HepG2 (cell line): Measurements from ENCODE around the gene FAM184B. TPM values are rescaled to one million over a fixed set of nuclear protein-coding genes. Genes with fewer than 3 reads are reported as not detected.

Experiments used
- ATAC-seq: fragments of 200-7000 bp; cut with Tn5 transposase; 3 replicates; pipeline ENCODE4 v1.9.1; 2020; ENCODE audit warnings: mild to moderate bottlenecking, moderate library complexity
- BruUV-seq: library from RNA; stranded (reverse); fragments of 400-500 nt; replicated peaks from 2 replicates; lab custom pipeline; 2021; lab: Mats Ljungman, UMichigan
- CTCF ChIA-PET: fragments of 300-600 bp; formaldehyde crosslinking; extraction: SDS; loops from one replicate; lab custom pipeline; 2021; ENCODE audit warnings: low total read pairs, inconsistent platforms, low intra/inter-chr PET ratio; lab: Yijun Ruan, JAX
- POLR2A ChIA-PET: fragments of 350-600 bp; sonication (Branson Sonifier 250); formaldehyde crosslinking; loops from one replicate; lab custom pipeline; 2020; ENCODE audit warnings: antibody characterized with exemption, inconsistent platforms; lab: Yijun Ruan, JAX
- DNase-seq: peaks from one replicate; pipeline ENCODE4 v3.0.0-alpha.2; 2015; ENCODE audit warnings: low spot score
- FAIRE-seq: peaks from 3 replicates; lab custom pipeline; 2011; peaks lifted over from hg19 to GRCh38; lab: Jason Lieb, UNC
- H2AFZ ChIP-seq: one replicate; pipeline ENCODE4 v1.6.1; 2011; ENCODE audit warnings: low read length, inconsistent platforms
- H3K27ac ChIP-seq: fragments of 300-600 bp; 3 replicates; pipeline ENCODE4 v1.8.0; 2011; ENCODE audit warnings: mixed run types, mild to moderate bottlenecking, mixed read lengths, low read length, inconsistent platforms; ENCODE audit not compliant: insufficient read depth; ENCODE audit errors: extremely low read length
- H3K27me3 ChIP-seq, 2 experiments: fragments of 200-600 bp in 1 of 2; 2 replicates in 1 of 2; 3 replicates in 1 of 2; pipeline versions ENCODE4 v1.6.0 to v1.8.0; 2011; ENCODE audit warnings: low read length in 2 of 2, mild to moderate bottlenecking in 2 of 2, moderate library complexity in 2 of 2, inconsistent platforms in 1 of 2; ENCODE audit not compliant: insufficient read depth in 2 of 2, control insufficient read depth in 1 of 2
- H3K36me3 ChIP-seq, 2 experiments: fragments of 200-600 bp in 1 of 2; replicated peaks in 1 of 2; 2 replicates in 1 of 2; 3 replicates in 1 of 2; pipeline versions ENCODE4 v1.5.1 to v1.8.0; 2011; ENCODE audit warnings: low read length in 2 of 2, inconsistent platforms in 1 of 2; ENCODE audit not compliant: insufficient read depth in 2 of 2, control insufficient read depth in 1 of 2
- H3K4me1 ChIP-seq: 2 replicates; pipeline ENCODE4 v1.5.1; 2012; ENCODE audit warnings: low read length, inconsistent platforms; ENCODE audit not compliant: insufficient read depth
- H3K4me2 ChIP-seq: 2 replicates; pipeline ENCODE4 v1.6.0; 2011; ENCODE audit warnings: low read depth, low read length, inconsistent platforms
- H3K4me3 ChIP-seq, 3 experiments: fragments of 200-600 bp in 1 of 3; sonication (generic), shearing (Covaris generic) in 1 of 3; replicated peaks in 1 of 3; 2 replicates each; pipeline ENCODE4 v1.5.1; 2011 to 2016; ENCODE audit warnings: low read length in 3 of 3, inconsistent platforms in 2 of 3, low read depth in 2 of 3, mild to moderate bottlenecking in 2 of 3, control low read depth in 1 of 3, mixed read lengths in 1 of 3; ENCODE audit not compliant: insufficient read depth in 1 of 3
- H3K79me2 ChIP-seq: one replicate; pipeline ENCODE4 v1.6.1; 2011; ENCODE audit warnings: low read length, inconsistent platforms; ENCODE audit not compliant: insufficient read depth
- H3K9ac ChIP-seq: 2 replicates; pipeline ENCODE4 v1.6.0; 2011; ENCODE audit warnings: mild to moderate bottlenecking, low read depth, low read length, inconsistent platforms; ENCODE audit not compliant: insufficient read depth
- H3K9me3 ChIP-seq: 2 replicates; pipeline ENCODE4 v1.5.1; 2012; ENCODE audit warnings: mild to moderate bottlenecking, low read length
- H4K20me1 ChIP-seq: 2 replicates; pipeline ENCODE4 v1.6.0; 2011; ENCODE audit warnings: inconsistent platforms, mild to moderate bottlenecking, low read length, moderate library complexity; ENCODE audit not compliant: insufficient read depth
- EP300 ChIP-seq, 3 experiments: sonication (generic) in 1 of 3; formaldehyde crosslinking in 1 of 3; IDR thresholded peaks; 2 replicates each; pipeline versions ENCODE4 v1.5.1 to v1.6.1; 2011 to 2020; ENCODE audit warnings: low read depth in 2 of 3, low read length in 2 of 3, borderline replicate concordance in 1 of 3, improper control_type of control experiment in 1 of 3, mild to moderate bottlenecking in 1 of 3, missing genetic modification reagents in 1 of 3, moderate library complexity in 1 of 3
- HCFC1 ChIP-seq: fragments of 150-350 bp; IDR thresholded peaks from 2 replicates; pipeline ENCODE4 v1.6.1; 2014; ENCODE audit warnings: low read depth, low read length
- NFATC3 ChIP-seq: sonication (generic); formaldehyde crosslinking; IDR thresholded peaks from 2 replicates; pipeline ENCODE4 v1.5.1; 2020; ENCODE audit warnings: mild to moderate bottlenecking, missing genetic modification reagents
- PAF1 ChIP-seq: IDR thresholded peaks from 2 replicates; pipeline ENCODE4 v1.6.1; 2016; ENCODE audit warnings: missing genetic modification reagents, missing compliant biosample characterization
- PHF8 ChIP-seq: sonication (generic); formaldehyde crosslinking; IDR thresholded peaks from 2 replicates; pipeline ENCODE4 v1.5.0; 2020; ENCODE audit warnings: missing genetic modification reagents
- RXRB ChIP-seq: IDR thresholded peaks from 2 replicates; pipeline ENCODE4 v1.6.1; 2016; ENCODE audit warnings: borderline replicate concordance, missing genetic modification reagents, missing compliant biosample characterization
- SMYD3 ChIP-seq: sonication (generic); formaldehyde crosslinking; IDR thresholded peaks from 2 replicates; pipeline ENCODE4 v1.8.1; 2023; ENCODE audit warnings: mild to moderate bottlenecking, missing genetic modification reagents
- SP1 ChIP-seq, 2 experiments: fragments of 450-650 bp in 1 of 2; sonication (generic) in 1 of 2; formaldehyde crosslinking in 1 of 2; IDR thresholded peaks; 2 replicates each; pipeline versions ENCODE4 v1.4.0 to v1.6.1; 2016 to 2020; ENCODE audit warnings: missing genetic modification reagents in 1 of 2
- XRCC5 ChIP-seq: fragments of 200-400 bp; formaldehyde crosslinking; optimal IDR thresholded peaks from 2 replicates; pipeline ENCODE3; 2017; ENCODE audit warnings: mild to moderate bottlenecking, low read length
- ZNF17 ChIP-seq: sonication (generic); formaldehyde crosslinking; IDR thresholded peaks from 2 replicates; pipeline ENCODE4 v1.5.0; 2020; ENCODE audit warnings: mild to moderate bottlenecking, missing genetic modification reagents
- ZNF597 ChIP-seq: sonication (generic); formaldehyde crosslinking; IDR thresholded peaks from 2 replicates; pipeline ENCODE4 v1.5.0; 2020; ENCODE audit warnings: missing genetic modification reagents
- ZNF749 ChIP-seq: sonication (generic); formaldehyde crosslinking; IDR thresholded peaks from 2 replicates; pipeline ENCODE4 v1.8.0; 2022; ENCODE audit warnings: mild to moderate bottlenecking, missing genetic modification reagents, moderate library complexity, borderline replicate concordance
- WGBS: methylation state at CpG from one replicate; pipeline ENCODE4 v1.1.6; 2017; ENCODE audit warnings: low lambda C conversion rate; 5-methylcytosine and 5-hydroxymethylcytosine counted together
- in situ Hi-C: cut with HindIII; loops from 2 replicates; pipeline ENCODE4 v1.10.0; 2017; ENCODE audit warnings: low pct_unique_long_range_greater_than_20kb; ENCODE audit not compliant: extremely low pct_ligation_motif_present
- intact Hi-C: fragments of 100-400 bp; cut with micrococcal nuclease; formaldehyde crosslinking; loops from one replicate; pipeline ENCODE4 v1.10.0; 2022; ENCODE audit not compliant: unreplicated experiment
- polyA plus RNA-seq, 8 experiments: library from polyadenylated mRNA; depleted of rRNA in 3 of 8; stranded (reverse) in 7 of 8; unstranded in 1 of 8; fragments of >200 nt; fragmentation: Illumina TruSeq in 4 of 8; extraction: Trizol in 4 of 8; gene quantifications; 2 replicates each; pipeline versions ENCODE4 v1.2.1 to v1.2.3, GENCODE V29; 2011 to 2016; ENCODE audit warnings: low read depth in 4 of 8, missing spikeins in 1 of 8, mixed read lengths in 1 of 8; ENCODE audit not compliant: insufficient read depth in 1 of 8
- total RNA-seq, 5 experiments: library from RNA; depleted of rRNA; stranded (reverse); fragments of >200 nt; fragmentation: Illumina TruSeq; extraction: Trizol; gene quantifications; 2 replicates each; pipeline ENCODE4 v1.2.3, GENCODE V29; 2016; ENCODE audit warnings: low read depth in 1 of 5
- TF ChIP-seq, protein P1 (sequence below): sonication (generic); formaldehyde crosslinking; IDR thresholded peaks from 2 replicates; pipeline ENCODE4 v1.5.0; 2020; ENCODE audit warnings: mild to moderate bottlenecking, missing genetic modification reagents, moderate library complexity

FAM184B gene
- total and polyA plus RNA-seq, 2 of the 13 experiments (the other 11 are each of a cell fraction or from before 2014, with no cell fraction given) = not detected

GRCh38 chr4:17619416-17620105, 161.9 kb downstream of the FAM184B start (continued):
- TF ChIP-seq HCFC1 = no peak

DNA sequence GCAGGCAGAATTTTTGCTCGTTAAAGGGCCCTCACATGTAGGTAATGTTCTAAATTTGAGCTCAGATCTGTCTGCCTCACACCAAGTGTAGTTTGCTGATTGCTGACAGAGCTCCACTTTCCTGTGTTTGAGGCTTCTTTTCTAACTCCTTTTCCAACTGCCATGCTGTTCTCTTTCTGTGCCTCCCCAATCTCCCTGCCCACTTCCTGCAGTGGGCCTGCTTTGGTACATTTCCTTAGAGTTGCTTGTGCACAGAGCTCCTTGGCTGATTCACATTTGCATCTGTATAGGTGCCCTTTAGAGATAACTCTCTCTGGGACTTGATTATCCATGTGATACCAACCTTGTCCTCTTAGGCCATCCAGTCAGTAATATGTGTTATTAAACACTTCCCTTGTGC, 162.5 kb downstream of the FAM184B start:
- POLR2A ChIA-PET = no interaction called here
- no peak overlapping the region for H3K9ac ChIP-seq
- H3K27me3 ChIP-seq = no peaks in the 10 kb centered on the region; a peak in 1 of 5 replicates
- H3K4me2 ChIP-seq = no peak overlapping the region; the same call in 1 of the 2 replicates
- no peak overlapping the region for H3K27ac ChIP-seq
- H3K79me2 ChIP-seq = peaks cover 59% of the 10 kb centered on the region
- peaks cover 40% of the 10 kb centered on the region for H3K4me1 ChIP-seq
- no TSS peak for BruUV-seq
- ATAC-seq (no peak), DNase-seq (no peak), FAIRE-seq (no peak)
- CTCF ChIA-PET = no interaction called here
- peaks cover 19 to 63% of the 10 kb centered on the region in 2 experiments for H3K36me3 ChIP-seq
- TF ChIP-seq ZNF17 (CRISPR knock-in tag) = no peak
- TF ChIP-seq SMYD3 (CRISPR knock-in tag) = no peak
- TF ChIP-seq PHF8 (CRISPR knock-in tag) = no peak
- no peak for TF ChIP-seq XRCC5
- TF ChIP-seq SP1 (IDR thresholded peaks at IDR 0.05) = no peak
- no peak for TF ChIP-seq SP1 (CRISPR knock-in tag; IDR thresholded peaks at IDR 0.05)
- in situ Hi-C loops (no loop called here), intact Hi-C loops (no loop called here)
- WGBS = 0% methylated on average over 1 of the region's 1 CpG
- peaks cover 34% of the 10 kb centered on the region for H4K20me1 ChIP-seq
- no peaks in the 10 kb centered on the region for H3K9me3 ChIP-seq
- no peak overlapping the region for H3K4me3 ChIP-seq
- H2AFZ ChIP-seq = no peak overlapping the region

DNA sequence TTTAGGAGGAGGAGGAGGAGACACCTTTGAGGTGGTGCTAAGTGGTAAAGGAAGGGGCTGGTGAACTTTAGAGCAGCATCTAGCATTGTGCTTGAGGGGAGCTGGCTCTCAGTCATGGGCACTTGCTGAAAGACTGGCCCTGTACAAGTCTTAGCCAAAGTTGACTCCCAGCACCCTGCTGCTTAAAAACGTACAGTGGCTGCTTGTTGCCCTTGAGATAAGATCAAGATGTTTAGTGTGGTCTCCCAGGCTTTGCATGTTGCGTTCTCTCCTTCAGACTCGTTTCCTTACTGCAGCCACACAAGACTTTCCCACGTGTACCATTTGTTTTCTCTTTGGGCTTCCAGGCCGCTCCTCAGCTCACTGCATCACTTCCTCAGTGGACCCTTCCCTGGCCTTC, 165.1 kb downstream of the FAM184B start:
- in situ Hi-C loops = no loop called here
- TSS peak; percentile 46 for BruUV-seq

More for the DNA sequence above, 165.1 kb downstream of the FAM184B start:
- FAIRE-seq (no peak), DNase-seq (no peak), ATAC-seq (no peak)
- Histone ChIP-seq H3K79me2 (peaks cover 61% of the 10 kb centered on the region), H3K27me3 (no peaks in the 10 kb centered on the region; a peak in 1 of 5 replicates), H3K27ac (no peak overlapping the region), H3K9ac (peak overlapping the region; percentile 34; the same call in 1 of the 2 replicates), H3K9me3 (no peaks in the 10 kb centered on the region), H4K20me1 (peaks cover 31% of the 10 kb centered on the region), H3K36me3 (peaks cover 11 to 40% of the 10 kb centered on the region in 2 experiments), H3K4me3 (peak overlapping the region; percentile 19 to 98 (median 92); a peak in 5 of 6 replicates), H2AFZ (no peak overlapping the region), H3K4me1 (peaks cover 40% of the 10 kb centered on the region), H3K4me2 (peak overlapping the region; percentile 92)
- TF ChIP-seq ZNF597 (CRISPR knock-in tag) (no peak), RXRB (CRISPR knock-in tag) (no peak), ZNF749 (no peak), PAF1 (CRISPR knock-in tag) (no peak), NFATC3 (CRISPR knock-in tag) (no peak), EP300 (IDR thresholded peaks at IDR 0.05; ENCODE audit: low read depth in 2 of 2, low read length in 2 of 2) (no peak), EP300 (CRISPR knock-in tag; IDR thresholded peaks at IDR 0.05; ENCODE audit: borderline replicate concordance) (no peak)
- TF ChIP-seq, protein P1, sequence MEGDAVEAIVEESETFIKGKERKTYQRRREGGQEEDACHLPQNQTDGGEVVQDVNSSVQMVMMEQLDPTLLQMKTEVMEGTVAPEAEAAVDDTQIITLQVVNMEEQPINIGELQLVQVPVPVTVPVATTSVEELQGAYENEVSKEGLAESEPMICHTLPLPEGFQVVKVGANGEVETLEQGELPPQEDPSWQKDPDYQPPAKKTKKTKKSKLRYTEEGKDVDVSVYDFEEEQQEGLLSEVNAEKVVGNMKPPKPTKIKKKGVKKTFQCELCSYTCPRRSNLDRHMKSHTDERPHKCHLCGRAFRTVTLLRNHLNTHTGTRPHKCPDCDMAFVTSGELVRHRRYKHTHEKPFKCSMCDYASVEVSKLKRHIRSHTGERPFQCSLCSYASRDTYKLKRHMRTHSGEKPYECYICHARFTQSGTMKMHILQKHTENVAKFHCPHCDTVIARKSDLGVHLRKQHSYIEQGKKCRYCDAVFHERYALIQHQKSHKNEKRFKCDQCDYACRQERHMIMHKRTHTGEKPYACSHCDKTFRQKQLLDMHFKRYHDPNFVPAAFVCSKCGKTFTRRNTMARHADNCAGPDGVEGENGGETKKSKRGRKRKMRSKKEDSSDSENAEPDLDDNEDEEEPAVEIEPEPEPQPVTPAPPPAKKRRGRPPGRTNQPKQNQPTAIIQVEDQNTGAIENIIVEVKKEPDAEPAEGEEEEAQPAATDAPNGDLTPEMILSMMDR (CRISPR knock-in tag) = no peak
- intact Hi-C loops = no loop called here
- POLR2A ChIA-PET = interaction anchor here (3.3 kb wide), 1 partner anchor 40 kb away, joined by 14 read pairs; the partner anchor contains the start of gene LAP3
- CTCF ChIA-PET = no interaction called here
- 84% methylated on average over 5 of the region's 5 CpGs for WGBS
